Neural progenitor cell (in vitro differentiated cells): Measurements from ENCODE around the gene IGF1. TPM values are rescaled to one million over a fixed set of nuclear protein-coding genes. Genes with fewer than 3 reads are reported as not detected.
"Not testable (repeated sequence)": the region's sequence is repeated elsewhere in the genome, so short reads cannot be mapped to it uniquely, and the experiment has no call there.

ENCODE experiments used
- DNase-seq: peaks from one replicate; pipeline ENCODE4 v3.0.0-alpha.2; 2016; ENCODE audit warnings: low spot score
- H2AFZ ChIP-seq: fragments of 200-600 bp; sonication (generic); replicated peaks from 2 replicates; pipeline ENCODE4 v1.6.1; 2016; ENCODE audit warnings: antibody characterized with exemption
- H3F3A ChIP-seq: fragments of 200-600 bp; sonication (generic); 2 replicates; pipeline ENCODE4 v1.6.1; 2016; ENCODE audit warnings: antibody characterized with exemption, low read depth
- H3K27ac ChIP-seq: fragments of 200-600 bp; sonication (generic); 2 replicates; pipeline ENCODE4 v1.5.1; 2016; ENCODE audit warnings: mild to moderate bottlenecking
- H3K27me3 ChIP-seq: fragments of 200-600 bp; sonication (generic); 2 replicates; pipeline ENCODE4 v1.6.1; 2016; ENCODE audit warnings: mild to moderate bottlenecking, moderate library complexity
- H3K36me3 ChIP-seq: fragments of 200-600 bp; sonication (generic); 2 replicates; pipeline ENCODE4 v1.5.1; 2016
- H3K4me1 ChIP-seq: fragments of 200-600 bp; sonication (generic); 2 replicates; pipeline ENCODE4 v1.6.1; 2016; ENCODE audit warnings: mixed run types
- H3K4me2 ChIP-seq: fragments of 200-600 bp; sonication (generic); 2 replicates; pipeline ENCODE4 v1.6.1; 2016
- H3K4me3 ChIP-seq: fragments of 200-600 bp; sonication (generic); 2 replicates; pipeline ENCODE4 v1.5.1; 2016
- H3K79me2 ChIP-seq: fragments of 200-600 bp; sonication (generic); 2 replicates; pipeline ENCODE4 v1.6.1; 2016; ENCODE audit warnings: low read depth
- H3K9ac ChIP-seq: fragments of 200-600 bp; sonication (generic); 2 replicates; pipeline ENCODE4 v1.6.1; 2016
- H3K9me3 ChIP-seq: fragments of 200-600 bp; sonication (generic); 2 replicates; pipeline ENCODE4 v1.5.1; 2016; ENCODE audit warnings: low read depth
- H4K20me1 ChIP-seq: fragments of 200-600 bp; sonication (generic); 2 replicates; pipeline ENCODE4 v1.6.1; 2016; ENCODE audit warnings: low read depth
- H3K27ac Mint-ChIP-seq: 3 replicates; pipeline ENCODE4 v1.8.0; 2021; ENCODE audit warnings: mixed read lengths
- H3K27me3 Mint-ChIP-seq: 2 replicates; pipeline ENCODE4 v1.8.0; 2022; ENCODE audit warnings: low read depth, mild to moderate bottlenecking, inconsistent platforms, moderate library complexity, mixed read lengths; ENCODE audit not compliant: insufficient read depth
- H3K36me3 Mint-ChIP-seq: 3 replicates; pipeline ENCODE4 v1.8.0; 2021; ENCODE audit warnings: mixed read lengths
- H3K4me1 Mint-ChIP-seq: 3 replicates; pipeline ENCODE4 v1.8.0; 2021; ENCODE audit warnings: mixed read lengths
- H3K4me3 Mint-ChIP-seq: 3 replicates; pipeline ENCODE4 v1.8.0; 2021; ENCODE audit warnings: mild to moderate bottlenecking, moderate library complexity, mixed read lengths
- H3K9me3 Mint-ChIP-seq: 3 replicates; pipeline ENCODE4 v1.8.0; 2020; ENCODE audit warnings: mixed read lengths
- CTCF ChIP-seq: fragments of 200-600 bp; sonication (generic); IDR thresholded peaks from 2 replicates; pipeline ENCODE4 v1.5.1; 2017; ENCODE audit warnings: antibody characterized with exemption, mild to moderate bottlenecking
- EZH2 ChIP-seq: fragments of 200-600 bp; sonication (generic); IDR thresholded peaks from 2 replicates; pipeline ENCODE4 v1.6.1; 2017; ENCODE audit warnings: antibody characterized with exemption, mild to moderate bottlenecking, moderate library complexity
- EZH2phosphoT487 ChIP-seq: fragments of 200-600 bp; sonication (generic); IDR thresholded peaks from 2 replicates; pipeline ENCODE4 v1.6.1; 2017; ENCODE audit warnings: antibody characterized with exemption
- total RNA-seq: library from RNA; depleted of rRNA; stranded (reverse); fragments of >200 nt; gene quantifications from 2 replicates; pipeline ENCODE4 v1.2.3, GENCODE V29; 2015; ENCODE audit warnings: low replicate concordance

Gene IGF1
- total RNA-seq, 1 donor from 2014 or later: not detected

GRCh38 chr12:102365365-102365764 is 115.0 kb downstream of the IGF1 start:
- no peak for DNase-seq
- peaks cover 9% of the 10 kb centered on the region for H3K9me3 Mint-ChIP-seq
- Histone ChIP-seq H4K20me1 (no peaks in the 10 kb centered on the region), H3K9me3 (no peaks in the 10 kb centered on the region), H3K9ac (no peak overlapping the region), H3K36me3 (no peaks in the 10 kb centered on the region), H2AFZ (no peak overlapping the region), H3K4me1 (no peaks in the 10 kb centered on the region), H3K27me3 (no peaks in the 10 kb centered on the region), H3K27ac (no peak overlapping the region), H3K4me2 (no peak overlapping the region), H3K4me3 (no peak overlapping the region), H3F3A (no peaks in the 10 kb centered on the region), H3K79me2 (no peaks in the 10 kb centered on the region)
- peaks cover 2% of the 10 kb centered on the region for H3K36me3 Mint-ChIP-seq
- no peak overlapping the region for H3K27ac Mint-ChIP-seq
- TF ChIP-seq CTCF (no peak), EZH2 (no peak), EZH2phosphoT487 (no peak)
- H3K4me3 Mint-ChIP-seq: no peak overlapping the region
- no peaks in the 10 kb centered on the region for H3K4me1 Mint-ChIP-seq
- no peaks in the 10 kb centered on the region for H3K27me3 Mint-ChIP-seq

GRCh38 chr12:102364709-102365108 is 115.7 kb downstream of the IGF1 start:
- H3K27me3 ChIP-seq: no peaks in the 10 kb centered on the region
- no peak overlapping the region for H2AFZ ChIP-seq
- no peaks in the 10 kb centered on the region for H3F3A ChIP-seq
- DNase-seq: no peak
- H3K27ac ChIP-seq: no peak overlapping the region
- no peaks in the 10 kb centered on the region for H3K9me3 ChIP-seq
- no peaks in the 10 kb centered on the region for H3K79me2 ChIP-seq
- no peak overlapping the region for H3K4me2 ChIP-seq
- Mint-ChIP-seq H3K36me3 (peaks cover 2% of the 10 kb centered on the region), H3K4me1 (no peaks in the 10 kb centered on the region), H3K27me3 (no peaks in the 10 kb centered on the region), H3K27ac (no peak overlapping the region), H3K9me3 (peaks cover 9% of the 10 kb centered on the region), H3K4me3 (no peak overlapping the region)
- no peaks in the 10 kb centered on the region for H4K20me1 ChIP-seq
- no peak overlapping the region for H3K4me3 ChIP-seq
- H3K36me3 ChIP-seq: no peaks in the 10 kb centered on the region
- H3K9ac ChIP-seq: no peak overlapping the region
- no peak for TF ChIP-seq CTCF
- no peak for TF ChIP-seq EZH2phosphoT487
- no peak for TF ChIP-seq EZH2
- no peaks in the 10 kb centered on the region for H3K4me1 ChIP-seq

- Histone ChIP-seq H4K20me1 (no peaks in the 10 kb centered on the region), H3F3A (no peaks in the 10 kb centered on the region), H3K4me2 (no peak overlapping the region), H2AFZ (no peak overlapping the region), H3K36me3 (no peaks in the 10 kb centered on the region), H3K27ac (no peak overlapping the region), H3K9ac (no peak overlapping the region), H3K27me3 (no peaks in the 10 kb centered on the region), H3K79me2 (no peaks in the 10 kb centered on the region), H3K4me3 (no peak overlapping the region), H3K4me1 (no peaks in the 10 kb centered on the region), H3K9me3 (no peaks in the 10 kb centered on the region)
- no peaks in the 10 kb centered on the region for H3K27me3 Mint-ChIP-seq
- DNase-seq: no peak
- TF ChIP-seq EZH2 (no peak), CTCF (no peak), EZH2phosphoT487 (no peak)
- no peak overlapping the region for H3K4me3 Mint-ChIP-seq
- H3K9me3 Mint-ChIP-seq: peaks cover 16% of the 10 kb centered on the region
- H3K27ac Mint-ChIP-seq: no peak overlapping the region
- H3K36me3 Mint-ChIP-seq: peaks cover 4% of the 10 kb centered on the region
- no peaks in the 10 kb centered on the region for H3K4me1 Mint-ChIP-seq
These were observed 123.7 kb downstream of the IGF1 start for GRCh38 chr12:102356690-102357089.

- not testable (repeated sequence) for H3F3A ChIP-seq, H3K27ac Mint-ChIP-seq, H3K4me1 ChIP-seq, H3K36me3 ChIP-seq, H3K4me2 ChIP-seq, H3K4me3 ChIP-seq, H3K36me3 Mint-ChIP-seq, H3K9me3 ChIP-seq, H3K27me3 ChIP-seq, H2AFZ ChIP-seq, H3K27ac ChIP-seq, H3K79me2 ChIP-seq, H4K20me1 ChIP-seq, H3K27me3 Mint-ChIP-seq, H3K9ac ChIP-seq, H3K4me1 Mint-ChIP-seq, H3K4me3 Mint-ChIP-seq, DNase-seq
- peaks cover 16% of the 10 kb centered on the region for H3K9me3 Mint-ChIP-seq
These were observed 126.1 kb downstream of the IGF1 start for GRCh38 chr12:102354281-102354680.
